HUES48 (cell line): ENCODE measurements around the gene B2M.
"Not testable (repeated sequence)": the region's sequence is repeated elsewhere in the genome, so short reads cannot be mapped to it uniquely, and the experiment has no call there.

Source experiments
- H3K27ac ChIP-seq: one replicate; pipeline ENCODE4 v1.7.0; 2013; ENCODE audit warnings: low read depth, low read length, inconsistent platforms
- H3K27me3 ChIP-seq: 2 replicates; pipeline ENCODE4 v1.6.1; 2013; ENCODE audit warnings: mild to moderate bottlenecking, low read length; ENCODE audit not compliant: control insufficient read depth, insufficient read depth
- H3K36me3 ChIP-seq: 2 replicates; pipeline ENCODE4 v1.6.1; 2013; ENCODE audit warnings: low read length; ENCODE audit not compliant: control insufficient read depth, insufficient read depth
- H3K4me1 ChIP-seq: 2 replicates; pipeline ENCODE4 v1.6.1; 2013; ENCODE audit warnings: mild to moderate bottlenecking, low read length; ENCODE audit not compliant: control insufficient read depth, insufficient read depth
- H3K4me3 ChIP-seq: 2 replicates; pipeline ENCODE4 v1.5.1; 2013; ENCODE audit warnings: mild to moderate bottlenecking, low read depth, low read length
- H3K9ac ChIP-seq: 2 replicates; pipeline ENCODE4 v1.6.1; 2013; ENCODE audit warnings: mild to moderate bottlenecking, low read depth, low read length, moderate library complexity
- H3K9me3 ChIP-seq: 2 replicates; pipeline ENCODE4 v1.6.1; 2013; ENCODE audit warnings: low read length; ENCODE audit not compliant: control insufficient read depth, insufficient read depth

The B2M gene

DNA sequence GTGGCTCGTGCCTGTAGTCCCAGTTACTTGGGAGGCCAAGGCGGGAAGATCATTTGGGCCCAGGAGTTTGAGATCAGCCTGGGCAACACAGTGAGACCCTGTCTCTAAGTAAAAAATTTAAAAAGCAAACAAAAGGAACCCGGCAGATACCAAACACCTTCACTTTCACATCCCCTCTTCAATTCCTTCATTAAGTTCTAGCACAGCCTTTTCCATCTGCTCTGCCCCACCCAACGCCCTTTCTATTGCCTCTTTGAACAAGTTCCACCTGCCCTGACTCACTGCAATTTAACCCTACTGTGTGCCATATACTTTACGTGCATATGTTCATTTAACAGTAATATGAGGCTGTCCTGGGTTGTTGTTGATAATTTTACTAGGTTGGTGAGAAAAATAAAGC, 35.4 kb upstream of the B2M start:
- no peaks in the 10 kb centered on the region for H3K36me3 ChIP-seq
- no peaks in the 10 kb centered on the region for H3K9me3 ChIP-seq
- no peaks in the 10 kb centered on the region for H3K4me1 ChIP-seq
- H3K27me3 ChIP-seq = no peaks in the 10 kb centered on the region
- H3K4me3 ChIP-seq = no peak overlapping the region
- H3K27ac ChIP-seq = no peak overlapping the region
- no peak overlapping the region for H3K9ac ChIP-seq

DNA sequence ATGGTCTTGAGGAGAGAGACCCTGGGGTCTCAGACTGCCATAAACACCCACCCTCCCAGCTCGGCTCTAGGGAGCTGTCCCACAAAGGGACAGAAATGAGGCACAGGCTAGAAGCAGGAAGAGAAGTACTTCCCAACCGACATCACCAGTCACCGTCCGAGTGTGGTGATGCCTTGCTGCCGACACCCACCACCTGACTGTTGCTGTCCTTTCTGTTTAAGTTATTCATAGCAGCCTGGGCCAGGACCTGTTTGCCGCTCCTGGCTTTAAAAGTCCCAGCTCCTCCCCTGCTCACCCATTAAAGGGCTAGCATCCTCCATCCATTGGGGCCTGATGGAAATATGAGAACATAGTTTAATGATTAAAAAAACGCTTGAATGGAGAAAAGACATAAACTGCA, 34.6 kb upstream of the B2M start:
- Histone ChIP-seq H3K4me1 (no peaks in the 10 kb centered on the region), H3K27ac (no peak overlapping the region), H3K9me3 (no peaks in the 10 kb centered on the region), H3K4me3 (no peak overlapping the region), H3K36me3 (no peaks in the 10 kb centered on the region), H3K27me3 (no peaks in the 10 kb centered on the region), H3K9ac (no peak overlapping the region)

DNA sequence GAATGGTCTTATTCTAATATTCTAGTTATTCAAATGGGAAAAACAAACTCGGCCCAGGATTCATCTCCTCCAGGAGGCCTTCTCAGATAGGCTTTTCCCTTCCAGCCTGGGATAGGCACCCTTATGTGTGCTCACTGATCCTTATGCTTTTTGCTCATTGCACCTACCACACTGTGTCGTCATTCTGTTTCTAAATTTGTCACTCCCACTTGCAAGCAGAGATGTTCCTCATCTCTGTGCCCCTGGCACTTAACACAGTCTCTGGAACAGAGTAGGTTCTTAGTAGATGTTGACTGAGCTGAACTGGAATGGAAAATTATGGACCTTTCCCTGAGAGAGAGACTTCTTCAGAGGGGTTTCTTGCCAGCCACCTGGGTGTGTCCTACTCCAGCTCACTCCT, 29.1 kb upstream of the B2M start:
- no peak overlapping the region for H3K27ac ChIP-seq
- H3K36me3 ChIP-seq = no peaks in the 10 kb centered on the region
- H3K4me3 ChIP-seq = no peak overlapping the region
- no peak overlapping the region for H3K9ac ChIP-seq
- H3K9me3 ChIP-seq = no peaks in the 10 kb centered on the region
- peaks cover 7% of the 10 kb centered on the region for H3K4me1 ChIP-seq
- H3K27me3 ChIP-seq = no peaks in the 10 kb centered on the region

DNA sequence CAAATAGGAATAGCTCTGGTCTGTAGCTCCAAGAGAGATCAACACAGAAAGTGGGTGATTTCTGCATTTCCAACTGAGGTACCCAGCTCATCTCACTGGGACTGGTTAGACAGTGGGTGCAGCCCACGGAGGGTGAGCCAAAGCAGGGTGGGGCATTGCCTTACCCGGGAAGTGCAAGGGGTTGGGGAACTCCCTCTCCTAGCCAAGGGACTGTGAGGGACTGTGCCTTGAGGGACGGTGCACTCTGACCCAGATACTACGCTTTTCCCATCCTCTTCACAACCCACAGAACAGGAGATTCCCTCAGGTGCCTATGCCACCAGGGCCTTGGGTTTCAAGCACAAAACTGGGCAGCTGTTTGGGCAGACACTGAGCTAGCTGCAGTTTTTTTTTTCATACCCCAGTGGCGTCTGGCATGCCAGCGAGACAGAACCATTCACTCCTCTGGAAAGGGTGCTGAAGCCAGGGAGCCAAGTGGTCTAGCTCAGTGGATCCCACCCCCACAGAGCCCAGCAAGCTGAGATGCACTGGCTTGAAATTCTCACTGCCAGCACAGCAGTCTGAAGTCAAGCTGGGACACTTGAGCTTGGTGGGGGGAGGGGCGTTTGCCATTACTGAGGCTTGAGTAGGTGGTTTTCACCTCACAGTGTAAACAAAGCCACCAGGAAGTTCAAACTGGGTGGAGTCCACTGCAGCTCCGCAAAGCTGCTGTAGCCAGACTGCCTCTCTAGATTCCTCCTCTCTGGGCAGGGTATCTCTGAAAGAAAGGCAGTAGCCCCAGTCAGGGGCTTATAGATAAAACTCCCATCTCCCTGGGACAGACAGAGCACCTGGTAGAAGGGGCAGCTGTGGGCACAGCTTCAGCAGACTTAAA, 28.3 kb upstream of the B2M start:
- Histone ChIP-seq H3K27ac (peak overlapping the region; percentile 64), H3K4me3 (0 out of 2 replicates have a peak overlapping the region, but pooled peaks have one; percentile 29)
- H3K4me1 ChIP-seq, H3K9ac ChIP-seq, H3K27me3 ChIP-seq, H3K36me3 ChIP-seq, H3K9me3 ChIP-seq: not testable (repeated sequence)

DNA sequence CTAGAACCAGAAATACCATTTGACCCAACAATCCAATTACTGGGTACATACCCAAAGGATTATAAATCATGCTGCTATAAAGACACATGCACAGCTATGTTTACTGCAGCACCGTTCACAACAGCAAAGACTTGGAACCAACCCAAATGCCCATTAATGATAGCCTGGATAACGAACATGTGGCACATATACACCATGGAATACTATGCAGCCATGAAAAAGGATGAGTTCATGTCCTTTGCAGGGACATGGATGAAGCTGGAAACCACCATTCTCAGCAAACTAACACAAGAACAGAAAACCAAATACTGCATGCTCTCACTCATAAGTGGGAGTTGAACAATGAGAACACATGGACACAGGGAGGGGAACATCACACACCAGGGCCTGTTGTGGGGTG, 22.0 kb upstream of the B2M start:
- not testable (repeated sequence) for H3K9me3 ChIP-seq, H3K36me3 ChIP-seq, H3K27ac ChIP-seq, H3K4me1 ChIP-seq, H3K4me3 ChIP-seq, H3K27me3 ChIP-seq, H3K9ac ChIP-seq

DNA sequence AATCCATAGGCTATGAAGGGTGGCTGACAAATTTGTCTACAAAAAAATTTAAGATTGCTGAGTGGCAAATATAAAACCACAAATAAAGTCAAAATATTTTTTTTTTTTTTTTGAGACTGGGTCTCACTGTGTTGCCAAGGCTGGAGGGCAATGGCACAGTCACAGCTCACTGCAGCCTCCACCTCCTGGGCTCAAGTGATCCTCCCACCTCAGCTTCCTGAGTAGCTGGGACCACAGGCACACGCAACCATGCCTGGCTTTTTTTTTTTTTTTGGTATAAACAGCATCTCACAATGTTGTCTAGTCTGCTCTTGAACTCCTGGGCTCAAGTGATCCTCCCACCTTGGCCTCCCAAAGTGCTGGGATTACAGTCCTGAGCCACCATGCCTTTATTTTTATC, 21.1 kb upstream of the B2M start:
- not testable (repeated sequence) for H3K4me1 ChIP-seq, H3K4me3 ChIP-seq, H3K27ac ChIP-seq, H3K36me3 ChIP-seq, H3K27me3 ChIP-seq, H3K9me3 ChIP-seq, H3K9ac ChIP-seq

DNA sequence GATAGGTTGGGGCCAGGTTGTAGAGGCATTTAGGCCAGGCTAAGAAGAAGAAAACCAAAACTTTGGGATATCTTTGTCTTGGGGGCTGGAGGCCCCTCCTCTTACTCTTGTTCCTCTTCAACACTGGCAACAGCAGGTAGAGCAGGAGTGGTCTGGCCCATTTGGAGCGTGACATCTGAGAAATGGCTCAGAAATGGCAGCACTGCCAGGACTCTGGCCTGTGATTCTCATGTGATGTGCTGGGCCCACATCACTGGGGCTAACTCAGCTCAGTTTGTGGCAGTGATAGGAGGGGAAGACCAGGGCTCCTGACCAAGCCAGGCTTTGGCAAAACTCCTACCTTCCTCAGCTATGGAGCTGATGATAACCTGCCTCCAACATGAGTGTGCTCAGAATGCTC, 18.7 kb upstream of the B2M start:
- Histone ChIP-seq H3K36me3 (no peaks in the 10 kb centered on the region), H3K4me1 (no peaks in the 10 kb centered on the region), H3K9ac (no peak overlapping the region), H3K4me3 (no peak overlapping the region), H3K27me3 (no peaks in the 10 kb centered on the region), H3K9me3 (no peaks in the 10 kb centered on the region), H3K27ac (no peak overlapping the region)

DNA sequence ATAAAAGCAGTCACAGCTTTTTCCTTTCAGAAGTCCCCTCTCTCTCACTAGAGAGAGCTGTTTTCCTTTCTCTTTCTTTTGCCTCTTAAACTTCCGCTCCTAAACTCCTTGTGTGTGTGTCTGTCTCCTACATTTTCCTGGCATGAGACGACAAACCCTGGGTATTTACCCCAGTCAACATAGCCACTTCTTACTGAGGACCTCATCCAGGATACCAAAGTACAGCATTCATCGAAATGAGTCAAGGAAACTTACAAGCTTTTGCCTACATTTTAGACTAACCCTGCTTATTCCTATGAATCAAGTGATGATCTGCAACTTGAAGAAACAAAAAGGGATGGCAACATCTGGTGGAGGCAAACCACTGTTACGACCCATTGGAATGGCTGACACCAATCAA, 16.9 kb upstream of the B2M start:
- H3K4me1 ChIP-seq = no peaks in the 10 kb centered on the region
- H3K9ac ChIP-seq = no peak overlapping the region
- H3K9me3 ChIP-seq = no peaks in the 10 kb centered on the region
- no peaks in the 10 kb centered on the region for H3K36me3 ChIP-seq
- no peak overlapping the region for H3K27ac ChIP-seq
- H3K27me3 ChIP-seq = no peaks in the 10 kb centered on the region
- no peak overlapping the region for H3K4me3 ChIP-seq

DNA sequence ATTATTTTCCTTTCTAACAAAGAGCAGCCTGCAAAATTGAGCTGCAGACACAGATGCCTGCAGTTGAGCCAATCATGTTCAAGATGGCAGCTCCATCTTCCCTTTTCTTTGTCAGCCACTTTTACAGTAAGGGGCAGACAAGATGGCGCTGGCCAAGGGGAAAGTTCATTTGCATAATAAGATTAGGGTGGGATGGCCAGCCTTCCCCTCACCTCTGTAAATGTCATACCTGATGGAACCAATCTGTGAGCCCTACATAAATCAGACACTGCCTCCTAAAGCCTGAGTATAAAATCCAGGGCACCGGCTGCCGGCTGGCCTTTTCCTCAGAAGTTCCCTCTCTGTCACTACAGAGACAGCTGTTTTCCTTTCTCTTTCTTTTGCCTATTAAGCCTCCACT, 16.0 kb upstream of the B2M start:
- no peak overlapping the region for H3K4me3 ChIP-seq

DNA sequence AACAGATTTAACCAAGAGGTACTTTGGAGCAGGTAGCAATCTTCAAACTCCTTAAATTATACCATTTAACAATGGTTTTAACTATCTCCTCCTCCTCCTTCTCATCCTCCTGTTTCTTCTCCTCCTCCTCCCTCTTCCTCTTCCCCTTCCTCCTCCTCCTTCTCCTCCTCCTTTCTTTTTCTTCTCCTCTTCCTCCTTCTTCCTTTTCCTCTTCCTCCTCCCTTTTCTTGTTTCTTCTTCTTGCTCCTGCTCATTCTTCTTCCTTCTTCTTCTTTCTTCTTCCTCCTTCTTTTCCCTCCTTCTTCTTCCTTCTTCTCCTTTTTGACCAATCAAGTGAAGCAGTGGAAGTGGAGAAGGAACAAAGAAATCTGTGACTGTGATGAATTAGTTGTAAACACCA, 14.3 kb upstream of the B2M start:
- Histone ChIP-seq H3K9ac (no peak overlapping the region), H3K4me3 (no peak overlapping the region), H3K27ac (no peak overlapping the region), H3K9me3 (no peaks in the 10 kb centered on the region), H3K4me1 (no peaks in the 10 kb centered on the region), H3K36me3 (no peaks in the 10 kb centered on the region), H3K27me3 (no peaks in the 10 kb centered on the region)

More for the DNA sequence above, 16.0 kb upstream of the B2M start:
- H3K36me3 ChIP-seq = no peaks in the 10 kb centered on the region
- no peak overlapping the region for H3K9ac ChIP-seq
- no peaks in the 10 kb centered on the region for H3K4me1 ChIP-seq
- no peaks in the 10 kb centered on the region for H3K9me3 ChIP-seq
- H3K27ac ChIP-seq = no peak overlapping the region
- no peaks in the 10 kb centered on the region for H3K27me3 ChIP-seq

DNA sequence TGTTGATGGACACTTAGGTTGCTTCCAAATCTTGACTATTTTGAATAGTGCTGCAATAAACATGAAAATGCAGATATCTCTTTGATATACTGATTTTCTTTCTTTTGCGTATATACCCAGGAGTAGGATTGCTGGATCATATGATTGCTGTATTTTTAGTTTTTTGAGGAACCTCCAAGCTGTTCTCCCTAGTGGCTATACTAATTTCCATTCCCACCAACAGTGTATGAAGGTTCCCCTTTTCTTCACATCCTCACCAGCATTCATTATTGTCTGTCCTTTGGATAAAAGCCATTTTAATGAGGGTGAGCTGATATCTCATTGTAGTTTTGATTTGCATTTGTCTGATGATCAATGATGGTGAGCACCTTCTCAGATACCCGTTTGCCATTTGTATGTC, 12.7 kb upstream of the B2M start:
- no peak overlapping the region for H3K27ac ChIP-seq
- H3K4me1 ChIP-seq = no peaks in the 10 kb centered on the region
- H3K9me3 ChIP-seq = no peaks in the 10 kb centered on the region
- H3K9ac ChIP-seq = no peak overlapping the region
- no peak overlapping the region for H3K4me3 ChIP-seq
- no peaks in the 10 kb centered on the region for H3K36me3 ChIP-seq
- H3K27me3 ChIP-seq = no peaks in the 10 kb centered on the region
